OCI-LY3 (cell line): ENCODE measurements around the gene TTLL5.

Source experiments
- CTCF ChIP-seq: fragments of 200-600, 300-600 bp; sonication (generic); IDR thresholded peaks from 2 replicates; pipeline ENCODE4 v1.5.1; 2014; ENCODE audit warnings: antibody characterized with exemption, low read length, low read depth
- EZH2phosphoT487 ChIP-seq: fragments of 200-600 bp; shearing (Covaris generic); IDR thresholded peaks from 2 replicates; pipeline ENCODE4 v1.6.1; 2018; ENCODE audit warnings: antibody characterized with exemption, mixed run types, low read depth

- TF ChIP-seq CTCF (no peak), EZH2phosphoT487 (no peak)
Measured at GRCh38 chr14:75717729-75718128, 56.7 kb downstream of the TTLL5 start.
